Muscle layer of colon (tissue), 2 donors: ENCODE results near the gene CLEC18B.
"Not testable (repeated sequence)": the region's sequence is repeated elsewhere in the genome, so short reads cannot be mapped to it uniquely, and the experiment has no call there.

Experiments used
- H3K27ac ChIP-seq: one replicate; pipeline ENCODE4 v1.7.0; 2013; ENCODE audit warnings: low read depth, mild to moderate bottlenecking, low read length, moderate library complexity
- H3K27me3 ChIP-seq, 2 donors: one replicate each; pipeline ENCODE4 v1.7.0; 2013; ENCODE audit warnings: low read length in 2 of 2, mild to moderate bottlenecking in 2 of 2; ENCODE audit not compliant: insufficient read depth in 2 of 2, control insufficient read depth in 1 of 2
- H3K36me3 ChIP-seq: one replicate; pipeline ENCODE4 v1.7.0; 2013; ENCODE audit warnings: mild to moderate bottlenecking, low read length; ENCODE audit not compliant: insufficient read depth
- H3K4me1 ChIP-seq: one replicate; pipeline ENCODE4 v1.7.0; 2013; ENCODE audit warnings: mild to moderate bottlenecking, low read length; ENCODE audit not compliant: insufficient read depth
- H3K4me3 ChIP-seq, 2 donors: one replicate each; pipeline ENCODE4 v1.7.0; 2013; ENCODE audit warnings: low read length in 2 of 2, low read depth in 1 of 2, mild to moderate bottlenecking in 1 of 2, moderate library complexity in 1 of 2
- H3K9ac ChIP-seq: one replicate; pipeline ENCODE4 v1.7.0; 2013; ENCODE audit warnings: low read length
- H3K9me3 ChIP-seq: one replicate; pipeline ENCODE4 v1.7.0; 2013; ENCODE audit warnings: mild to moderate bottlenecking, low read length
- donor health status: abdominal sarcoma.
- donor health status: Adenocarcinoma of cecum.

Gene CLEC18B

GRCh38 chr16:74412775-74413390 is 8.4 kb downstream of the CLEC18B start:
- not testable (repeated sequence) for H3K9ac ChIP-seq, H3K27ac ChIP-seq

GRCh38 chr16:74412138-74412774 is 9.0 kb downstream of the CLEC18B start:
- H3K27me3 ChIP-seq, H3K27ac ChIP-seq: not testable (repeated sequence)

More at GRCh38 chr16:74412775-74413390, 8.4 kb downstream of the CLEC18B start:
- H3K36me3 ChIP-seq, H3K4me1 ChIP-seq, H3K4me3 ChIP-seq, H3K27me3 ChIP-seq, H3K9me3 ChIP-seq: not testable (repeated sequence)

GRCh38 chr16:74410981-74411380 is 10.3 kb downstream of the CLEC18B start:
- not testable (repeated sequence) for H3K36me3 ChIP-seq, H3K9me3 ChIP-seq, H3K27ac ChIP-seq, H3K4me3 ChIP-seq, H3K9ac ChIP-seq, H3K27me3 ChIP-seq, H3K4me1 ChIP-seq

More at GRCh38 chr16:74412138-74412774, 9.0 kb downstream of the CLEC18B start:
- not testable (repeated sequence) for H3K4me1 ChIP-seq, H3K9me3 ChIP-seq, H3K9ac ChIP-seq, H3K36me3 ChIP-seq, H3K4me3 ChIP-seq

- not testable (repeated sequence) for H3K4me3 ChIP-seq, H3K4me1 ChIP-seq, H3K27ac ChIP-seq, H3K9me3 ChIP-seq, H3K36me3 ChIP-seq, H3K9ac ChIP-seq, H3K27me3 ChIP-seq
These were observed 11.0 kb downstream of the CLEC18B start for GRCh38 chr16:74410057-74410957.

- not testable (repeated sequence) for H3K36me3 ChIP-seq, H3K27me3 ChIP-seq, H3K4me1 ChIP-seq, H3K9ac ChIP-seq, H3K27ac ChIP-seq, H3K4me3 ChIP-seq, H3K9me3 ChIP-seq
These were observed 11.9 kb downstream of the CLEC18B start for GRCh38 chr16:74409185-74409981.

GRCh38 chr16:74407362-74407705 is 13.9 kb downstream of the CLEC18B start:
- H3K9me3 ChIP-seq, H3K27me3 ChIP-seq, H3K9ac ChIP-seq, H3K27ac ChIP-seq, H3K36me3 ChIP-seq, H3K4me1 ChIP-seq: not testable (repeated sequence)
- H3K4me3 ChIP-seq: peak overlapping the region in 1 of 2 donors; percentile 38

GRCh38 chr16:74406600-74407361 is 14.5 kb downstream of the CLEC18B start:
- H3K27ac ChIP-seq, H3K36me3 ChIP-seq, H3K27me3 ChIP-seq, H3K4me1 ChIP-seq, H3K9ac ChIP-seq, H3K9me3 ChIP-seq: not testable (repeated sequence)
- H3K4me3 ChIP-seq: peak overlapping the region in 1 of 2 donors; percentile 38

GRCh38 chr16:74404148-74404933 is 16.9 kb downstream of the CLEC18B start:
- H3K36me3 ChIP-seq, H3K27me3 ChIP-seq, H3K9ac ChIP-seq, H3K9me3 ChIP-seq, H3K27ac ChIP-seq, H3K4me1 ChIP-seq, H3K4me3 ChIP-seq: not testable (repeated sequence)

GRCh38 chr16:74400238-74400637 is 21.0 kb downstream of the CLEC18B start:
- H3K9me3 ChIP-seq, H3K9ac ChIP-seq, H3K27ac ChIP-seq, H3K4me3 ChIP-seq, H3K4me1 ChIP-seq, H3K36me3 ChIP-seq, H3K27me3 ChIP-seq: not testable (repeated sequence)

- not testable (repeated sequence) for H3K9ac ChIP-seq, H3K27ac ChIP-seq, H3K36me3 ChIP-seq
These were observed 22.9 kb downstream of the CLEC18B start for GRCh38 chr16:74398212-74398895.

More at GRCh38 chr16:74398212-74398895, 22.9 kb downstream of the CLEC18B start:
- not testable (repeated sequence) for H3K27me3 ChIP-seq, H3K4me3 ChIP-seq, H3K9me3 ChIP-seq, H3K4me1 ChIP-seq
